Endometrium (tissue), 2 donors: Measurements from ENCODE around the gene RASGRP1.

Experiments
- FAIRE-seq: peaks from 2 replicates; lab custom pipeline; 2012; peaks lifted over from hg19 to GRCh38; lab: Jason Lieb, UNC
- donor health status: control.
- donor health status: control.

Gene RASGRP1

GRCh38 chr15:38504680-38505467, 59.7 kb downstream of the RASGRP1 start:
- no peak for FAIRE-seq

- FAIRE-seq, result no peak
Observed at GRCh38 chr15:38503496-38503895, 61.1 kb downstream of the RASGRP1 start.

GRCh38 chr15:38499651-38500050, 65.0 kb downstream of the RASGRP1 start:
- no peak for FAIRE-seq

- no peak for FAIRE-seq
Observed at GRCh38 chr15:38496151-38496550, 68.5 kb downstream of the RASGRP1 start.

- FAIRE-seq, result no peak
Observed at GRCh38 chr15:38490242-38490922, 74.2 kb downstream of the RASGRP1 start.

- no peak for FAIRE-seq
Observed at GRCh38 chr15:38487378-38487777, 77.2 kb downstream of the RASGRP1 start.

GRCh38 chr15:38486936-38487335, 77.7 kb downstream of the RASGRP1 start:
- no peak for FAIRE-seq

GRCh38 chr15:38482572-38482971, 82.0 kb downstream of the RASGRP1 start:
- FAIRE-seq, result no peak

- FAIRE-seq, result no peak
Observed at GRCh38 chr15:38481761-38482160, 82.9 kb downstream of the RASGRP1 start.

GRCh38 chr15:38481113-38481512, 83.5 kb downstream of the RASGRP1 start:
- no peak for FAIRE-seq

GRCh38 chr15:38479756-38480155, 84.9 kb downstream of the RASGRP1 start:
- FAIRE-seq, result peak; percentile 37

- FAIRE-seq, result no peak
Observed at GRCh38 chr15:38479266-38479665, 85.3 kb downstream of the RASGRP1 start.

- no peak for FAIRE-seq
Observed at GRCh38 chr15:38477637-38478036, 87.0 kb downstream of the RASGRP1 start.

GRCh38 chr15:38476120-38476519, 88.5 kb downstream of the RASGRP1 start:
- FAIRE-seq, result no peak

- no peak for FAIRE-seq
Observed at GRCh38 chr15:38475361-38475760, 89.3 kb downstream of the RASGRP1 start.

- FAIRE-seq, result no peak
Observed at GRCh38 chr15:38474155-38474757, 90.4 kb downstream of the RASGRP1 start.

GRCh38 chr15:38471974-38472373, 92.6 kb downstream of the RASGRP1 start:
- FAIRE-seq, result no peak

GRCh38 chr15:38470816-38471215, 93.8 kb downstream of the RASGRP1 start:
- FAIRE-seq, result no peak

- FAIRE-seq, result no peak
Observed at GRCh38 chr15:38464675-38465074, 99.9 kb downstream of the RASGRP1 start.

GRCh38 chr15:38463893-38464292, 100.7 kb downstream of the RASGRP1 start:
- FAIRE-seq, result no peak

GRCh38 chr15:38461066-38461833, 103.4 kb downstream of the RASGRP1 start:
- FAIRE-seq, result no peak

GRCh38 chr15:38460543-38460942, 104.1 kb downstream of the RASGRP1 start:
- FAIRE-seq, result no peak
